ENCODE data around the gene KIF3B.
"Not testable (repeated sequence)": the region's sequence is repeated elsewhere in the genome, so short reads cannot be mapped to it uniquely, and the experiment has no call there.

The KIF3B gene

GRCh38 chr20:32321390-32321789 is 43.9 kb downstream of the KIF3B start:
- Mint-ChIP-seq H3K27ac (no peak overlapping the region), H3K36me3 (ENCODE audit: low read depth) (peaks cover 25% of the 10 kb centered on the region), H3K27me3 (no peaks in the 10 kb centered on the region), H3K4me1 (ENCODE audit: low read depth) (no peaks in the 10 kb centered on the region), H3K9me3 (no peaks in the 10 kb centered on the region), H3K4me3 (no peak overlapping the region)
- intact Hi-C loops (cut with micrococcal nuclease), result no loop called here

- H3K9me3 Mint-ChIP-seq; H3K4me1 Mint-ChIP-seq (ENCODE audit: low read depth); intact Hi-C loops (cut with micrococcal nuclease); H3K27me3 Mint-ChIP-seq; H3K4me3 Mint-ChIP-seq; H3K27ac Mint-ChIP-seq: not testable (repeated sequence)
- H3K36me3 Mint-ChIP-seq (ENCODE audit: low read depth), result peaks cover 23% of the 10 kb centered on the region
These were observed 44.8 kb downstream of the KIF3B start for GRCh38 chr20:32322260-32322659.

DNA sequence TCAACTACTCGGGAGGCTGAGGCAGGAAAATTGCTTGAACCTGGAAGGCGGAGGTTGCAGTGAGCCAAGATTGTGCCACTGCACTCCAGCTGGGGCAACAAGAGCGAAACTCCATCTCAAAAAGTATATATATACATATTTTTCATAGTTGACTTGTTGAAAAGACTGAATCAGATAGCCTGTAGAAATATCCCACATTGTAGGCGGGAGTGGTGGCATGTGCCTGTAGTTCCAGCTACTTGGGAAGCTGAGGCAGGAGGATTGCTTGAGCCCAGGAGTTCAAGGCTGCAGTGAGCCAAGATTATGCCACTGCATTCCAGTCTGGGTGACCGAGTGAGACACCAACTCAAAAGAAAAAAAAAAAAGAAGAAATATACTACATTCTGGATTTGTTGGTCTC is 46.3 kb downstream of the KIF3B start:
- H3K36me3 Mint-ChIP-seq (ENCODE audit: low read depth), result peaks cover 23% of the 10 kb centered on the region
- H3K27ac Mint-ChIP-seq; H3K4me1 Mint-ChIP-seq (ENCODE audit: low read depth); H3K4me3 Mint-ChIP-seq; intact Hi-C loops (cut with micrococcal nuclease); H3K9me3 Mint-ChIP-seq; H3K27me3 Mint-ChIP-seq: not testable (repeated sequence)

GRCh38 chr20:32325706-32326503 is 48.5 kb downstream of the KIF3B start:
- Mint-ChIP-seq H3K27ac (no peak overlapping the region), H3K27me3 (no peaks in the 10 kb centered on the region), H3K9me3 (no peaks in the 10 kb centered on the region), H3K4me3 (no peak overlapping the region), H3K36me3 (ENCODE audit: low read depth) (peaks cover 34% of the 10 kb centered on the region), H3K4me1 (ENCODE audit: low read depth) (no peaks in the 10 kb centered on the region)
- intact Hi-C loops (cut with micrococcal nuclease), result no loop called here

GRCh38 chr20:32326504-32326845 is 49.0 kb downstream of the KIF3B start:
- intact Hi-C loops (cut with micrococcal nuclease), result no loop called here
- no peaks in the 10 kb centered on the region for H3K27me3 Mint-ChIP-seq
- no peaks in the 10 kb centered on the region for H3K9me3 Mint-ChIP-seq
- no peak overlapping the region for H3K4me3 Mint-ChIP-seq
- no peaks in the 10 kb centered on the region for H3K4me1 Mint-ChIP-seq (ENCODE audit: low read depth)
- H3K36me3 Mint-ChIP-seq (ENCODE audit: low read depth), result peaks cover 39% of the 10 kb centered on the region
- H3K27ac Mint-ChIP-seq, result no peak overlapping the region

DNA sequence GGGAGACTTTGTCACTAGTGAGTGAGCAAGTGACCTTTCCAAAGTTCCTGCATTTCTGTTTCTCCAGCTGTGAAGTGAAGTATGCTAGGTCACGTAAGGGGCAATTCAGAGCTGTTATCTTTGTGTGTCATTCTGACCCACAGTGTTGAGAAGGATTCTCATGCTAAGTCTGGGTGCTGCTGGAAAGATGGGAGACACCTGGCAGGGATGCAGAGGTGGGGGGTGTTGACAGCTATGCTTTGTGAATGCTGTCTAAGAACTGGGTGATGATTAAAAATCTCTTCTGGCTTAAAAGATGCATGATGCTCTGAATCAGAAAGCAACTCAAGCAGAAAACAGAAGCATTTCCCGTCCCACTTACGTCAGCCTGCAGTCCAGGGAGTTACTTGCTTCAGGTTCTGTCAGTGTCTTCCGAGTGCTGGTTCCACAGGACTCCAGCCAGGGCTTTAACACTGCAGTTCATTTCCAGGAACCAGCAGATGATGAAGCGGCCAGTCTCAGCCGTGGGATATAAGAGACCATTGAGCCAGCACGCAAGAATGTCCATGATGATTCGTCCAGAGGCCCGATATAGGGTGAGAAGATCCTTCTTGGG is 49.7 kb downstream of the KIF3B start:
- H3K36me3 Mint-ChIP-seq (ENCODE audit: low read depth), result peaks cover 46% of the 10 kb centered on the region
- H3K4me1 Mint-ChIP-seq (ENCODE audit: low read depth), result peaks cover 4% of the 10 kb centered on the region
- no peak overlapping the region for H3K4me3 Mint-ChIP-seq
- no peaks in the 10 kb centered on the region for H3K27me3 Mint-ChIP-seq
- no peak overlapping the region for H3K27ac Mint-ChIP-seq
- intact Hi-C loops (cut with micrococcal nuclease), result no loop called here
- H3K9me3 Mint-ChIP-seq, result no peaks in the 10 kb centered on the region

DNA sequence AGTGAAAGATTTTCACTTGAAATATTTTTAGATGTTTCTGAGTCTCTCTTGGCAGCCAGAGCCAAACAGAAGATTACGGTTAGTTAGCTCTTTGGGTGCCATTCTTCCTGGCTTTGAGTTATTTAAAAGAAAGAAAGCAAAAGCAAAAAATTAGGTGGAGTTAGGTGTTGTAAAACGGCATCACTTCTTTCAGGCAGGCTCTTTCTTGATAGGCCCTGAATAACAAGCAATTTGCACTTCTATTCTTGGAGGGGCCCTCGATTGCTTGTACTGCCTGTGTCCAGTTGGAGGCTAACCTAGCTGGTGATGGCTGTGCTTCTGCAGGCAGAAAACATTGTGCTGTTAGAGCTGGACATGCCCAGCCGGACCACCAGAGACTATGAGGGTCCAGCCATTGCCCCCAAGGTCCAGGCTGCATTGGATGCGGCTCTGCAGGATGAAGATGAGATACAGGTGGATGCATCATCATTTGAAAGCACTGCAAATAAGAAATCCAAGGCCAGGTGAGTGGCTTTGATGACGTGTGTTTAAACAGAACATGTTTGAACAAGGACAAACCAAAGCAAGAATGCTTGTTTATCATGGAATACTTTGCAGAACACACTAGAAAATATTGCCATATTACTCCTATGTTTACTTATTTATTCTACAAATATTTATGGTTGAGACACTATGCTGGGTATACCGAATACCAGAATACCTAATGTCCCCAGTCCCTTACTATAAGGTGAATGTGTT is 52.5 kb downstream of the KIF3B start:
- H3K4me1 Mint-ChIP-seq (ENCODE audit: low read depth), result peaks cover 23% of the 10 kb centered on the region
- H3K4me3 Mint-ChIP-seq, result no peak overlapping the region
- H3K27ac Mint-ChIP-seq, result no peak overlapping the region
- H3K27me3 Mint-ChIP-seq, result no peaks in the 10 kb centered on the region
- intact Hi-C loops (cut with micrococcal nuclease), result no loop called here
- peaks cover 48% of the 10 kb centered on the region for H3K36me3 Mint-ChIP-seq (ENCODE audit: low read depth)
- H3K9me3 Mint-ChIP-seq, result no peaks in the 10 kb centered on the region

GRCh38 chr20:32330555-32330897 is 53.1 kb downstream of the KIF3B start:
- H3K9me3 Mint-ChIP-seq, result no peaks in the 10 kb centered on the region
- peaks cover 48% of the 10 kb centered on the region for H3K36me3 Mint-ChIP-seq (ENCODE audit: low read depth)
- H3K27ac Mint-ChIP-seq, result no peak overlapping the region
- H3K4me3 Mint-ChIP-seq, result no peak overlapping the region
- H3K4me1 Mint-ChIP-seq (ENCODE audit: low read depth), result peaks cover 25% of the 10 kb centered on the region
- intact Hi-C loops (cut with micrococcal nuclease), result no loop called here
- no peaks in the 10 kb centered on the region for H3K27me3 Mint-ChIP-seq

DNA sequence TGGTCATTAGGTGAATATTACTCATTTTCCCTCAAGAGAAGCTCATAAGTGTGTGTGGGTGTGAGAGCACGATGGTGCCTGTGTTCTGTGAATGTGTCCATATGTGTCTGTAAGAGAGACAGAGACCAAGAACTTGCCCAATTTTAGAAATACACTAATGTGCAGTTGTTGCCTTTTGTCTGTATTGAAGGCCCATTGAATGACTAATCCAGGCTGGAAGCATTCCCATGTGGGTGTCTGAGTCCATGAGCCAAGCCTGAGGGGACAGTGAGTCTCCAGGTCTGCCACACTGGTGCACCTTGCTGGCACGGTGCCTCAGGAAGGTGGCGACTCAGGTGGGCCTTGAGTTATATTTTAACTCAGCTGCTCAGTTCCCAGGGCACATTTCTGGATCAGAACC is 55.2 kb downstream of the KIF3B start:
- H3K4me1 Mint-ChIP-seq (ENCODE audit: low read depth), result peaks cover 34% of the 10 kb centered on the region
- H3K4me3 Mint-ChIP-seq, result no peak overlapping the region
- H3K9me3 Mint-ChIP-seq, result no peaks in the 10 kb centered on the region
- intact Hi-C loops (cut with micrococcal nuclease), result no loop called here
- no peaks in the 10 kb centered on the region for H3K27me3 Mint-ChIP-seq
- H3K36me3 Mint-ChIP-seq (ENCODE audit: low read depth), result peaks cover 38% of the 10 kb centered on the region
- no peak overlapping the region for H3K27ac Mint-ChIP-seq

DNA sequence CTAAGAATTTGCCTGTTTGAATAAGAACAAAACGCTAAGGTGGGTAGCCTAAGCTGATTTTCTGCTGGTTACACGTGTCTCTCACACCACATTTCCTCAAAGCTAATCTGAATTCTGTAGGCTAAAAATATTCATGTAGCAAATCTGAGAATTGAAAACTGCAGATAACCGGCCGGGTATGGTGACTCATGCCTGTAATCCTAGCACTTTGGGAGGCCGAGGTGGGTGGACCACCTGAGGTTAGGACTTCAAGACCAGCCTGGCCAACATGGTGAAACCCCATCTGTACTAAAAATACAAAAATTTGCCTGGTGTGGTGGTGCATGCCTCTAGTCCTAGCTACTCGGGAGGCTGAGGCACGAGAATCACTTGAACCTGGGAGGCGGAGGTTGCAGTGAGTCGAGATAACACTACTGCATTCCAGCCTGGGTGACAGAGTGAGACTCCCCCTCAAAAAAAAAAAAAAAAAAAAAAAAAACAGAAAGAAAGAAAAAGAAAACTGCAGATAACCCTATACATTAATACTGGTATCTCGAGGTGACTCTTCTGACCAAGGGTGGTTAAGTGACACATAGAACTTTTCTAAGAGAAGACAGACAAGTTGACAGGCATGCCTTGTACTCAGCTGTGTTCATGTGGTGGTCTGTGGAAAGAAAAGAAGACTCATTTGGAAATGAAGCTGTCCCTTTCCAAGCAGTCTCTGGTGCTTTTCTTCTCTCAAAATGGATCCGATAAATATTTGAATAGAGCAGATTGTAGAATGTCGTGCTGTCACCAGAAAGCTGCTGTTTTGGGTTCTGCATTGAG is 55.9 kb downstream of the KIF3B start:
- Mint-ChIP-seq H3K4me1 (ENCODE audit: low read depth) (peaks cover 35% of the 10 kb centered on the region), H3K27ac (no peak overlapping the region), H3K4me3 (no peak overlapping the region), H3K27me3 (no peaks in the 10 kb centered on the region), H3K36me3 (ENCODE audit: low read depth) (peaks cover 33% of the 10 kb centered on the region), H3K9me3 (no peaks in the 10 kb centered on the region)
- intact Hi-C loops (cut with micrococcal nuclease), result no loop called here

- H3K27ac Mint-ChIP-seq, result peak overlapping the region; percentile 63
- no peaks in the 10 kb centered on the region for H3K9me3 Mint-ChIP-seq
- peaks cover 24% of the 10 kb centered on the region for H3K36me3 Mint-ChIP-seq (ENCODE audit: low read depth)
- intact Hi-C loops (cut with micrococcal nuclease), result no loop called here
- H3K27me3 Mint-ChIP-seq, result no peaks in the 10 kb centered on the region
- no peak overlapping the region for H3K4me3 Mint-ChIP-seq
- peaks cover 42% of the 10 kb centered on the region for H3K4me1 Mint-ChIP-seq (ENCODE audit: low read depth)
These were observed 56.8 kb downstream of the KIF3B start for GRCh38 chr20:32333988-32334885.

GRCh38 chr20:32336918-32337347 is 59.5 kb downstream of the KIF3B start:
- Mint-ChIP-seq H3K27ac (no peak overlapping the region), H3K27me3 (no peaks in the 10 kb centered on the region), H3K4me1 (ENCODE audit: low read depth) (peaks cover 51% of the 10 kb centered on the region), H3K4me3 (no peak overlapping the region), H3K9me3 (no peaks in the 10 kb centered on the region), H3K36me3 (ENCODE audit: low read depth) (peaks cover 4% of the 10 kb centered on the region)
- intact Hi-C loops (cut with micrococcal nuclease), result loop anchor here (5.0 kb wide), 1 partner anchor 315 kb away; no protein-coding TSS in a partner anchor

Measured in dendritic cell treated with granulocyte-macrophage colony-stimulating factor and Interleukin-4, amounts not matched to agents 40 ng/mL and 50 ng/mL, for 4 days (primary cell).